ENCODE results near the gene BTG4.
A peak's percentile ranks its signal among the peaks of the same experiment; 100 is the strongest.

BTG4 gene

GRCh38 chr11:111457731-111458368 is 54.3 kb downstream of the BTG4 start:
- DNase-seq (ENCODE audit: insufficient read length, low spot score) (no peak), FAIRE-seq (no peak)
- no peak for TF ChIP-seq CTCF (IDR thresholded peaks at IDR 0.05; ENCODE audit: insufficient read depth, missing control alignments)

GRCh38 chr11:111456859-111457730 is 55.1 kb downstream of the BTG4 start:
- DNase-seq (ENCODE audit: insufficient read length, low spot score) (no peak), FAIRE-seq (no peak)
- TF ChIP-seq CTCF (IDR thresholded peaks at IDR 0.05; ENCODE audit: insufficient read depth, missing control alignments) = no peak

GRCh38 chr11:111456086-111456858 is 55.9 kb downstream of the BTG4 start:
- no peak for TF ChIP-seq CTCF (IDR thresholded peaks at IDR 0.05; ENCODE audit: insufficient read depth, missing control alignments)
- no peak for FAIRE-seq
- no peak for DNase-seq (ENCODE audit: insufficient read length, low spot score)

- FAIRE-seq (no peak), DNase-seq (ENCODE audit: insufficient read length, low spot score) (no peak)
- TF ChIP-seq CTCF (IDR thresholded peaks at IDR 0.05; ENCODE audit: insufficient read depth, missing control alignments) = no peak
Measured at GRCh38 chr11:111455291-111456085, 56.7 kb downstream of the BTG4 start.

GRCh38 chr11:111454561-111455192 is 57.5 kb downstream of the BTG4 start:
- TF ChIP-seq CTCF (IDR thresholded peaks at IDR 0.05; ENCODE audit: insufficient read depth, missing control alignments) = peak; percentile 44
- no peak for FAIRE-seq
- DNase-seq (ENCODE audit: insufficient read length, low spot score) = peak; percentile 80

- no peak for TF ChIP-seq CTCF (IDR thresholded peaks at IDR 0.05; ENCODE audit: insufficient read depth, missing control alignments)
- FAIRE-seq (no peak), DNase-seq (ENCODE audit: insufficient read length, low spot score) (no peak)
Measured at GRCh38 chr11:111452817-111453552, 59.2 kb downstream of the BTG4 start.

Measured in D721Med (cell line).